Activated CD4-positive, alpha-beta T cell treated with anti-CD3 and anti-CD28 coated beads for 36 hours (primary cell): ENCODE data around the gene SPECC1L. TPM values are rescaled to one million over a fixed set of nuclear protein-coding genes. Genes with fewer than 3 reads are reported as not detected.

Source experiments
- ATAC-seq: fragments of 200-7000 bp; cut with Tn5 transposase; one replicate; pipeline ENCODE4 v1.10.0; 2021; ENCODE audit warnings: mild to moderate bottlenecking, moderate library complexity
- CTCF ChIA-PET: fragments of 350-600 bp; sonication (Branson Sonifier 250); formaldehyde crosslinking; loops from one replicate; lab custom pipeline; 2021; ENCODE audit warnings: antibody characterized with exemption; lab: Charles Lee
- POLR2A ChIA-PET: fragments of 350-600 bp; sonication (Branson Sonifier 250); formaldehyde crosslinking; loops from one replicate; lab custom pipeline; 2021; ENCODE audit warnings: antibody characterized with exemption, inconsistent platforms; lab: Charles Lee
- DNase-seq: peaks from one replicate; pipeline ENCODE4 v3.0.0-alpha.2; 2020
- H3K27ac Mint-ChIP-seq: one replicate; pipeline ENCODE4 v1.8.0; 2021; ENCODE audit warnings: mixed read lengths
- H3K27me3 Mint-ChIP-seq: one replicate; pipeline ENCODE4 v1.8.0; 2021; ENCODE audit warnings: mixed read lengths
- H3K36me3 Mint-ChIP-seq: one replicate; pipeline ENCODE4 v1.8.0; 2021; ENCODE audit warnings: low read depth, mixed read lengths
- H3K4me1 Mint-ChIP-seq: one replicate; pipeline ENCODE4 v1.8.0; 2021; ENCODE audit warnings: mixed read lengths
- H3K4me3 Mint-ChIP-seq: one replicate; pipeline ENCODE4 v1.8.0; 2021; ENCODE audit warnings: mild to moderate bottlenecking, moderate library complexity, mixed read lengths
- H3K9me3 Mint-ChIP-seq: one replicate; pipeline ENCODE4 v1.8.0; 2021; ENCODE audit warnings: low read depth, mixed read lengths
- intact Hi-C, 2 experiments: fragments of 100-400 bp; cut with DNase I in 1 of 2; cut with micrococcal nuclease in 1 of 2; formaldehyde crosslinking; loops; one replicate each; pipeline versions ENCODE4 v1.14.2 to v1.15.1; 2022 to 2024; cut with DNase I, micrococcal nuclease
- total RNA-seq, 2 experiments: library from RNA; stranded (reverse); gene quantifications; one replicate each; pipeline ENCODE4 v1.2.3, GENCODE V29; 2021

The SPECC1L gene
- total RNA-seq, 2 experiments from 2014 or later: 31.5 to 38.2 TPM

DNA sequence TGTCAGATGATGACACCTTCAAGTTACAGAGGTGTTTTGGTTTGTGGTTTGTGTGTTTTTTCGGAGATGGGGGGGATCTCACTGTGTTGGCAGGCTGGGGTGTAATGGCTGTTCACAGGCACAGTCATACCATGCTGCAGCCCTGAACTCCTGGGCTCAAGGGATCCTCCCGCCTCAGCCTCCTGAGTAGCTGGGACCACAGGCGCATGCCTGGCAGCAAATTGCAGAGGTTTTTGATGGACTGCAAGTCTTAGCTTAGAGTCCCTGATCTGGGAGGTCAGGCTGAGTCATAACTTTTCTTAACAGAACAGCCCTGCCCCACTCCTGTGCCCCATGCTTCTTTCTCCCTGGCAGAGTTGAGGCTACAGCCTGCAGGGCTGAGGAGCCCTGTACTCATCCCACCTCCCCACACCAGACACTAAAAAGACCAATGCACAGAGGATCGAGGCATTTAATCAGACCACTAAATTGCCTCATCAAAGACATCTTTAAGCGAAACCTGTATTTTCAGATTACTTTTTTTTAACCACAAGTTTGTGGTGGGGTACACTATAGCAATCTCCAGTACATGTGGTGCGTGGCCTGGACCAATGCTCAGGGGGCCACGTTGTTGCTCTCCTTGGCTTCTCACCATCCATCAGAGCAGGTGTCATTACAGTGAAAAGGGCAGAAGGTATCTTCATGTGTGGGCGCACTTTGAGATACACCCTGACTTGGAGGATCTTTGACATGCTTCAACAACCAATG, 139.7 kb downstream of the SPECC1L start:
- intact Hi-C loops: loop anchor here in 1 of 2 experiments (2.0 kb wide), 1 partner anchor 73 kb away; no protein-coding TSS in a partner anchor
- H3K4me3 Mint-ChIP-seq: no peak overlapping the region
- no peaks in the 10 kb centered on the region for H3K9me3 Mint-ChIP-seq
- H3K27me3 Mint-ChIP-seq: no peaks in the 10 kb centered on the region
- peaks cover 6% of the 10 kb centered on the region for H3K36me3 Mint-ChIP-seq
- H3K27ac Mint-ChIP-seq: peak overlapping the region; percentile 65
- CTCF ChIA-PET: interaction anchor here (0.6 kb wide), 2 partner anchors 212 to 1167 kb away, joined by 3 to 4 read pairs; no protein-coding TSS in a partner anchor
- H3K4me1 Mint-ChIP-seq: peaks cover 33% of the 10 kb centered on the region
- POLR2A ChIA-PET: no interaction called here
- ATAC-seq (peak; percentile 76), DNase-seq (peak; percentile 28)

DNA sequence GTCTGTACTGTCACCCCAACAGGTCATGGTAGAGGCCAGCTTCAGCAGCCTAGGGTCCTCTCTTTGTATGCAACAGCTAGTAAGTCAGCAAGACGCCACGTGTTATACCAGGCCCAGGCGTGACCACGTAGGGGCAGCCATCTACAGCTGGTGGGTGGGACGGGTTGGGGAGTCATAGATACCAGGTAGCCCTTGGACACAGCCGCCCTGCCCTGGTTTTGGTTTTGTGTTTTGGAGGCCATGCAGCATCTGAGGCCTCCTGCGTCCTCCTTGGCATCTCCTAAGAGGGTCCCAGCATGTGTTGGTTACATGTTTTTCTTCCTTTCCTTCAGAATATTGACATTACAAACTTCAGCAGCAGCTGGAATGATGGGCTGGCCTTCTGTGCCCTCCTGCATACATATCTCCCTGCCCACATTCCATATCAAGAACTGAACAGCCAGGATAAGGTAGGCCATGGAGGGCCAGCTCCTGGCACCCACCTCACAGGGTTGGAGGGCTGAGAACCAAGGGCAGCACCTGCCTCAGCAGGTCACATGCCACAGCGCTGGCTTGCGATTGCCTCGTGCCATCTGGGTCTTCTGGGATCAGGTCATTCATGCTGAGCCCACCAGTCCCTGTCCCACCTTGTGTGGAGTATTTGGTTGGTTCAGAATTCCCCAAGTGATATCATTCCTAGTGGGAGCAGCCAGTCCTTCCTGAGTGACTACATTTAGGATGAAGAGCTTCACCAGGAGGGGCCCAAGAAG, 140.8 kb downstream of the SPECC1L start:
- Mint-ChIP-seq H3K27ac (no peak overlapping the region), H3K36me3 (peaks cover 8% of the 10 kb centered on the region), H3K4me1 (peaks cover 27% of the 10 kb centered on the region), H3K27me3 (no peaks in the 10 kb centered on the region), H3K9me3 (no peaks in the 10 kb centered on the region), H3K4me3 (no peak overlapping the region)
- ATAC-seq: no peak
- DNase-seq: peak; percentile 2
- intact Hi-C loops: loop anchor here in 1 of 2 experiments (2.0 kb wide), 1 partner anchor 75 kb away; no protein-coding TSS in a partner anchor
- CTCF ChIA-PET: no interaction called here
- POLR2A ChIA-PET: no interaction called here

DNA sequence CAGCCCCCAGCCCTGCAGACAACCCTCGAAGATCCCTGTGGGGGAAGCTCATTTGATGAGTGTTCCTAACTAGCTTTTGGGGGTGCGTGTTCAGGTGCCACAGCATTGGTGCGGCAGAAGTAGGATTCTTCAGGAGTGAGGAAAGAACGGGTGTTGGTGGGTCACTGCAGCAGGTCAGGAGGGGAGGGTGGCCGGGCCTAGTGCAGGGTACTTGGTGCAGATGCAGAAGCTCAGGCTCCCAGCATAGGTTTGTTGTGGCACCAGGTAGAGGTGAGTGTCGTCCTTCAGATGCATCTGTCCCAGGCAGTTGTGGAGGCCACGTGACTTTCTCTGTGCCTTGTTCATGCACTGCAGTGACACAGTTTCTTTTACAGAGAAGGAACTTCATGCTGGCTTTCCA, 141.6 kb downstream of the SPECC1L start:
- ATAC-seq (no peak), DNase-seq (peak; percentile 2)
- Mint-ChIP-seq H3K27ac (no peak overlapping the region), H3K9me3 (no peaks in the 10 kb centered on the region), H3K4me3 (no peak overlapping the region), H3K27me3 (no peaks in the 10 kb centered on the region), H3K36me3 (peaks cover 8% of the 10 kb centered on the region), H3K4me1 (peaks cover 19% of the 10 kb centered on the region)
- ChIA-PET CTCF (no interaction called here), POLR2A (no interaction called here)
- intact Hi-C loops: no loop called here

DNA sequence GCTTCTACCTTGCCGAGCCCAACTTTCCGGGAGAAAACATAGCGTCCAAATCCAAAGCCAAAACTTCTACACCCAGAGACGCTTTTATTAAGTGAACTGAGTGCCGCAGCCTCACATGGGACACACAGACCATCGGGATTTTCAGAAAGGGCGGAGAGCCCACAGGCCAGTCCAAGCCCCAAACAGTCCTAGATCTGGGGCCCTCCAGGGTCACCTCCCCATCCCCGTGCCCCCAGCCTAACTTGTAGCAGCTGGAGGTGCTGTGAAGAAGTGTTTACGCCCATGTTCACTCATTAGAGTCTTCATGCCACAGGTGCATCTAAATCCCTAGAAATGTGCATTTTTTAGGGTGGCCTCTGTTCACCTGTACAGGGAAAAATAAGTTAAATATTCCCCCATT, 142.6 kb downstream of the SPECC1L start:
- DNase-seq (peak; percentile 1), ATAC-seq (no peak)
- H3K9me3 Mint-ChIP-seq: no peaks in the 10 kb centered on the region
- H3K27me3 Mint-ChIP-seq: no peaks in the 10 kb centered on the region
- POLR2A ChIA-PET: no interaction called here
- H3K27ac Mint-ChIP-seq: no peak overlapping the region
- H3K4me3 Mint-ChIP-seq: no peak overlapping the region
- peaks cover 8% of the 10 kb centered on the region for H3K36me3 Mint-ChIP-seq
- peaks cover 11% of the 10 kb centered on the region for H3K4me1 Mint-ChIP-seq
- intact Hi-C loops: no loop called here
- CTCF ChIA-PET: no interaction called here

DNA sequence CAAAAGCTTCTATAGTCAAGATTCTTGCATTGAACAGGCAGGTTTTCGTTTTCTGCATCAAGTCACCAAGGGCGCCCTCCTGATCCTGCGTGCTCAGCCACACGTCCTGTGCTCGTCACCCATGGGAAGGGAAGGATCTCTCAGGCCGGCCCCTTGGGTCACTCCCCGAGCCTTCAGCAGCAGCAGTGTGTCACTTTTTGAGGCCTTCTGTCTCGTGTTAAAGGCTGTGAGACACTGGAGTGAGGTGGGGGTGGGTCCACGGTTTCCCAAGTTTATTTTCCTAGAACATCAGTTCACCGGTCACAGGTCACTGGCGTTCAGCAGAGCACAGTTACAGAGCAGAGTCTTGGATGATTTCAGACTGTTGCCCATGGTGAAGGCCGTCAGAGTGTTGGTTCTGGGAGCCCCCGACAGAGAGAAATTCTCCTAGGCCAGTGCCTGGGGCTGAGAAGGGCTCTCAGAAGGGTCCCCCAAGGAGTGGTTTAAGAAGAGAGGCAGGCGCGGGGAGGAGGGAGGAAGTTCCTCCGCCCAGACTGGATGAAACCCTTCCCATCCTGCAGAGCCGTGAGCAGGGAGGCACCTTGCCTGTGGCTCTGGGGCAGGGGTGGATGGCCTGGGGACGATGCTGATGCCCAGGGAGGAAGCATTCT, 143.2 kb downstream of the SPECC1L start:
- intact Hi-C loops: no loop called here
- Mint-ChIP-seq H3K4me3 (no peak overlapping the region), H3K4me1 (peaks cover 11% of the 10 kb centered on the region), H3K9me3 (no peaks in the 10 kb centered on the region), H3K27me3 (no peaks in the 10 kb centered on the region), H3K36me3 (peaks cover 8% of the 10 kb centered on the region), H3K27ac (no peak overlapping the region)
- CTCF ChIA-PET: no interaction called here
- POLR2A ChIA-PET: no interaction called here
- ATAC-seq (no peak), DNase-seq (peak; percentile 1)

DNA sequence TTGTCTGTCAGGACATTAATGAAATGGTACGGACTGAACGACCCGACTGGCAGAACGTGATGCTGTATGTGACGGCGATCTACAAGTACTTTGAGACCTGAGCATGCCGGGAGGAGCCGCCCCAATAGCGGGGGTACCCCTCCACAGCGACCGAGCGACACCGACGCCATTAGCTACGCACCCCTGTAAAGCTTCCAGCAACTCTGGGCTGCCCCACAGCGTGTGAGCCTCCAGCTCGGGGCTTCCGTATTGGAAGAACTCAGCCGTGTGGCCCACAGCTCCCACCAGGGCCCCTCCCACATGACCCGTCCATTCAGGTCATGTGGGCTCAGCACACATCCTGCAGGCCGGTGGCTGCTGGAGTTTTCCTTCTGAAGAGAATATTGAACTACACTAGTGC, 143.9 kb downstream of the SPECC1L start:
- Mint-ChIP-seq H3K36me3 (peaks cover 8% of the 10 kb centered on the region), H3K4me1 (peaks cover 8% of the 10 kb centered on the region), H3K27me3 (no peaks in the 10 kb centered on the region), H3K4me3 (no peak overlapping the region), H3K9me3 (no peaks in the 10 kb centered on the region), H3K27ac (no peak overlapping the region)
- ChIA-PET POLR2A (no interaction called here), CTCF (no interaction called here)
- DNase-seq (peak; percentile 1), ATAC-seq (no peak)
- intact Hi-C loops: no loop called here

DNA sequence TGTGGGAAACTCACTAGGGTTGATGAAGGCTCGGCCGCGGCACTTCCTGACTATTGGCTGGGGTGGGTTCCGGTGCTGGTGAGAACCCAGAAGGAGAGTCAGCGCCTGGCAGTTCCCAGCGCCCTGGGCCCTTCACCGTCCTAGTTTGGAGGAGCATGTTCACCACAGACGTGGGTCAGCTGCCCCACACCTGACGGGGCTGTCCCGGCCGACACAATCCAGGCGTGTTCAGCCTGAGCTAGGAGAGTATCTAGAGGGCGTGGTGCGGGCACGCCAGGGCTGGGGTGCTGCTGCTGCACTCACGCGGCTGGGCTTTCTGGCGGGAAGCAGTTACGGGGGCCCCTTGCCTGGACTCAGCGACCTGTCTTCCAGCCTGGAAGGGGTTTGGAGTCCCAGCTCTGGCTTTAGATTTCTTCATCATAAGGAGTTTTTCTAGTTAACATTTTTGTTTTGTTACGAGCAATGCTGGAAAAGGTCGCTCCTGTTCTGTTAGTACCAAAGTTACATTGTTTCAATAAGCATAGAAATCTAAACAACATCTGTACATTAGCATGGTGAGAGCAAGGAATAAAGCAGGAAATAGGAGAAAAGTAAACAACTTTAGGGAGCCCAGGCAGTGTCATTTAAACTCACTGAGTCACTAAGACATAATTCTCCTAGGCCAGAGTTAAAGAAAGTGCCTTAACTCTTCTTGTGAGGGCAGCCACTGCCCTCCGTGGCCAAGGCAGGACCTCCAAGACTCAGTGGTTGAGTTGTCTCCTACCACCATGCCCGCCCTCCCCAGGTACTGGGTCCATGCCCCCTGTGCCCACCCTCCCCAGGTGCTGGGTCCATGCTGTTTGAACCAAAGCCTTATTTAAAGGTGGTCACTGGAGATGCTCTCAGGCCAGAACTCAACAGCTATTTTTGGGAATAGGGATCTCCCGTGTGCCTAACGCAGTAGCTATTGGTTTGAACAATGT, 144.6 kb downstream of the SPECC1L start:
- CTCF ChIA-PET: no interaction called here
- intact Hi-C loops: no loop called here
- Mint-ChIP-seq H3K9me3 (no peaks in the 10 kb centered on the region), H3K27ac (no peak overlapping the region), H3K36me3 (peaks cover 7% of the 10 kb centered on the region), H3K27me3 (no peaks in the 10 kb centered on the region), H3K4me3 (no peak overlapping the region), H3K4me1 (peaks cover 4% of the 10 kb centered on the region)
- ATAC-seq (no peak), DNase-seq (peak; percentile 2)
- POLR2A ChIA-PET: no interaction called here

DNA sequence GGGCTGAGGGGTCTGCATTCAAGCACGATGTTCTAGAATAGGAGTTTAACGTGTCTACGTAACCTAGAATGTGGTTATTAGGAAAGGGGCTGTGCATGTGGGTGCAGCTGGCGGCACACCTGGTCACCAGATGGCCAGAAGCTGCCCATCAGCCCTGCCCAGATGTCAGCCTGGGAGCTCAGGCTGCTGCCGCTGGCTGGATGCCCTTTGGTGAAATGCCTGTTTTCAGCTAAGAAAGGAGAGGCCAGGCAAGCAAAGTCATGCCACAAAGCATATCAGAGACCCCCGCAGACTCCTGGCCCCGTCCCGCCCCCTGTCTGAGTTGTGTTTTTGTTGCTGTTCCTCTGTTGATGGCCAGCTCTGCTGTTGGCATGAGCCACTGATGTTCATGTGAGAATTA, 145.5 kb downstream of the SPECC1L start:
- H3K4me3 Mint-ChIP-seq: no peak overlapping the region
- DNase-seq: peak; percentile 1
- peaks cover 6% of the 10 kb centered on the region for H3K36me3 Mint-ChIP-seq
- intact Hi-C loops: no loop called here
- ChIA-PET POLR2A (no interaction called here), CTCF (no interaction called here)
- ATAC-seq: no peak
- H3K9me3 Mint-ChIP-seq: no peaks in the 10 kb centered on the region
- no peaks in the 10 kb centered on the region for H3K4me1 Mint-ChIP-seq
- H3K27me3 Mint-ChIP-seq: no peaks in the 10 kb centered on the region
- H3K27ac Mint-ChIP-seq: no peak overlapping the region

DNA sequence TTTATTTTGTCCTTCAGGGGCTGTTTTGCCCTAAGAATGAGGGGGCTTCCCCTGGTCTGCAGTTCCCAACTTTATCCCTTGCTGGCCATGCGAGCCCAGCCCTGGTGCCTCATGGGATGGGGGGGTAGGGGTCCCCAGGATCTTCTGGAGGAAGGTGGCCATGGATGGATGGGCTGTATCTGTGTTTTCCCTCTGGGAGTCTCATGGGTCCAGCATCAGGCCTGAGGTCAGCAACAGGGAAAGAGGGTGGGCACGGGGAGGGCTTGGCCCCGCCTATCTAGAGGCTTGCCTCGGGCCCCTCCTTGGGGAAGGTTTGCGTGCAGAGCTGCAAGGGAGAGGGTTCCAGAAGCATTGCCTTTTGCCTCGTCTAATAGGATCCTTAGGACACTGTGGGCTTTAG, 146.0 kb downstream of the SPECC1L start:
- Mint-ChIP-seq H3K27me3 (no peaks in the 10 kb centered on the region), H3K27ac (no peak overlapping the region), H3K36me3 (peaks cover 6% of the 10 kb centered on the region), H3K4me1 (no peaks in the 10 kb centered on the region), H3K9me3 (no peaks in the 10 kb centered on the region), H3K4me3 (no peak overlapping the region)
- peak; percentile 0 for DNase-seq
- ChIA-PET CTCF (no interaction called here), POLR2A (interaction anchor here (0.7 kb wide), 1 partner anchor 116 kb away, joined by 9 read pairs; no protein-coding TSS in a partner anchor)
- intact Hi-C loops: no loop called here
- ATAC-seq: no peak

DNA sequence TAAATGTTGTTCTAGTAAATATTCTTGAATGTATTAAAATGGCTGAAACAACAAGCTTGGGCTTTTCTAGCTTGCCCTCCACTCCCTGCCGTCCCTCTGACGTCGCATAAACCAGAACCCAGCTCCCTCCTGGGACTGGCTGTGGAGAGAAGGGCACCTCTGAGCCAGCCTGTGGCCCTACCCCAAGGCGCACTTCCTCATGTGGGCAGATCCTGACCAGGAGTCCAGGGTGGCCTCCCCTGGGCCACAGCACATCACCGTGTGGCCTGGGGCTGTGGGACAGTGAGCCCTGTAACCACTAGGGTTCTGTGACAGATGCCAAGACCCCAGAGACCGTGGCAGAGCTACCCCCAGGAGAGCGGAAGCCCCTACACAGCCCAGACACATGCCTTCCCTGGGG, 146.6 kb downstream of the SPECC1L start:
- peaks cover 6% of the 10 kb centered on the region for H3K36me3 Mint-ChIP-seq
- ATAC-seq: no peak
- no peaks in the 10 kb centered on the region for H3K9me3 Mint-ChIP-seq
- no peak for DNase-seq
- no peak overlapping the region for H3K27ac Mint-ChIP-seq
- CTCF ChIA-PET: interaction anchor here (1.5 kb wide), 1 partner anchor 111 kb away, joined by 5 read pairs; no protein-coding TSS in a partner anchor
- POLR2A ChIA-PET: interaction anchor here (0.7 kb wide), 2 partner anchors 116 to 206 kb away, joined by 9 to 11 read pairs; no protein-coding TSS in a partner anchor
- H3K4me1 Mint-ChIP-seq: no peaks in the 10 kb centered on the region
- intact Hi-C loops: no loop called here
- no peak overlapping the region for H3K4me3 Mint-ChIP-seq
- H3K27me3 Mint-ChIP-seq: no peaks in the 10 kb centered on the region
